HepG2 (cell line): ENCODE data around the gene NRP1. TPM values are rescaled to one million over a fixed set of nuclear protein-coding genes. Genes with fewer than 3 reads are reported as not detected.
A peak's percentile ranks its signal among the peaks of the same experiment; 100 is the strongest.

Experiments
- FOXA1 ChIP-seq, 2 experiments: fragments of 450-650 bp in 1 of 2; sonication (generic) in 1 of 2; formaldehyde crosslinking in 1 of 2; IDR thresholded peaks; 2 replicates each; pipeline versions ENCODE4 v1.4.0 to v1.6.1; 2016 to 2020; ENCODE audit warnings: missing genetic modification reagents in 1 of 2
- FOXJ3 ChIP-seq: sonication (generic); formaldehyde crosslinking; IDR thresholded peaks from 2 replicates; pipeline ENCODE4 v1.4.0; 2020; ENCODE audit warnings: missing genetic modification reagents, mild to moderate bottlenecking, borderline replicate concordance
- GFI1 ChIP-seq: sonication (generic); formaldehyde crosslinking; IDR thresholded peaks from 2 replicates; pipeline ENCODE4 v1.5.0; 2020; ENCODE audit warnings: missing genetic modification reagents, mild to moderate bottlenecking, borderline replicate concordance
- ISL2 ChIP-seq: sonication (generic); formaldehyde crosslinking; IDR thresholded peaks from 2 replicates; pipeline ENCODE4 v1.5.0; 2020; ENCODE audit warnings: missing genetic modification reagents
- RCOR2 ChIP-seq: IDR thresholded peaks from 2 replicates; pipeline ENCODE4 v1.6.1; 2016; ENCODE audit warnings: missing biosample characterization, missing genetic modification reagents
- SIX1 ChIP-seq: sonication (generic); formaldehyde crosslinking; IDR thresholded peaks from 2 replicates; pipeline ENCODE4 v1.4.0; 2020; ENCODE audit warnings: missing genetic modification reagents, borderline replicate concordance
- ZFYVE20 ChIP-seq: sonication (generic); formaldehyde crosslinking; IDR thresholded peaks from 2 replicates; pipeline ENCODE4 v1.8.0; 2023; ENCODE audit warnings: low read depth, mild to moderate bottlenecking, moderate library complexity, missing genetic modification reagents, borderline replicate concordance
- ZNF337 ChIP-seq: sonication (generic); formaldehyde crosslinking; IDR thresholded peaks from 2 replicates; pipeline ENCODE4 v1.5.1; 2020; ENCODE audit warnings: missing genetic modification reagents, low read depth, mild to moderate bottlenecking, borderline replicate concordance
- ZNF790 ChIP-seq: sonication (generic); formaldehyde crosslinking; IDR thresholded peaks from 2 replicates; pipeline ENCODE4 v1.8.0; 2022; ENCODE audit warnings: missing genetic modification reagents, mild to moderate bottlenecking, borderline replicate concordance
- polyA plus RNA-seq, 8 experiments: library from polyadenylated mRNA; depleted of rRNA in 3 of 8; stranded (reverse) in 7 of 8; unstranded in 1 of 8; fragments of >200 nt; fragmentation: Illumina TruSeq in 4 of 8; extraction: Trizol in 4 of 8; gene quantifications; 2 replicates each; pipeline versions ENCODE4 v1.2.1 to v1.2.3, GENCODE V29; 2011 to 2016; ENCODE audit warnings: low read depth in 4 of 8, missing spikeins in 1 of 8, mixed read lengths in 1 of 8; ENCODE audit not compliant: insufficient read depth in 1 of 8
- total RNA-seq, 5 experiments: library from RNA; depleted of rRNA; stranded (reverse); fragments of >200 nt; fragmentation: Illumina TruSeq; extraction: Trizol; gene quantifications; 2 replicates each; pipeline ENCODE4 v1.2.3, GENCODE V29; 2016; ENCODE audit warnings: low read depth in 1 of 5
- TF ChIP-seq, protein P1 (sequence below): IDR thresholded peaks from 2 replicates; pipeline ENCODE4 v1.6.1; 2016
- TF ChIP-seq, protein P2 (sequence below): IDR thresholded peaks from 2 replicates; pipeline ENCODE4 v1.6.1; 2012; ENCODE audit warnings: low read depth, low read length, improper control_type of control experiment
- TF ChIP-seq, protein P3 (sequence below): sonication (generic); formaldehyde crosslinking; conservative IDR thresholded peaks from 2 replicates; pipeline ENCODE4 v1.4.0; 2020; ENCODE audit warnings: mild to moderate bottlenecking, missing genetic modification reagents, moderate library complexity

NRP1 gene
- total and polyA plus RNA-seq, 2 of the 13 experiments (the other 11 are each of a cell fraction or from before 2014, with no cell fraction given) = 5.3 to 5.8 TPM

DNA sequence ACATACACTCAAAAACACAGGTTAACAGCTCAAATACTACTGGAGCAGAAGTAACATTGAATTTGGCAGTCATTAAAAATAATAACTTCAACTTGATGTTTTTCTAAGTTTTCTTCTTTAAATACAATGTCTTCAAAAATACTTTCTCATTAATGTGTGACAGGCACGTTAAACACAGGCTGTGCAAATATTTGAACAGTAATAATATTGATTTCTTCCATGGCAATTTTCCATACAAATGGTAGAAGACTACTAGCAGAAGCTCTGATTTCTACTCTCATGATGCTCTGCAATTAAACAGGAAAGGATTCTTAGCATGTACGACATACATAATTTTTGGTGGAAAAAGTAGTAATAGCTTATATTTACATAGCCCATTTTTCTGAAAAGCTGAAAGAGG, 47.4 kb downstream of the NRP1 start (continued):
- TF ChIP-seq ZFYVE20 (CRISPR knock-in tag) = no peak
- TF ChIP-seq RCOR2 (CRISPR knock-in tag) = peak; percentile 60; the same call in 1 of the 2 replicates
- TF ChIP-seq ZNF337 (CRISPR knock-in tag) = no peak
- TF ChIP-seq FOXA1 (IDR thresholded peaks at IDR 0.05) = no peak
- TF ChIP-seq FOXA1 (CRISPR knock-in tag; IDR thresholded peaks at IDR 0.05) = peak; percentile 39; the same call in 1 of the 2 replicates
- TF ChIP-seq, protein P1, sequence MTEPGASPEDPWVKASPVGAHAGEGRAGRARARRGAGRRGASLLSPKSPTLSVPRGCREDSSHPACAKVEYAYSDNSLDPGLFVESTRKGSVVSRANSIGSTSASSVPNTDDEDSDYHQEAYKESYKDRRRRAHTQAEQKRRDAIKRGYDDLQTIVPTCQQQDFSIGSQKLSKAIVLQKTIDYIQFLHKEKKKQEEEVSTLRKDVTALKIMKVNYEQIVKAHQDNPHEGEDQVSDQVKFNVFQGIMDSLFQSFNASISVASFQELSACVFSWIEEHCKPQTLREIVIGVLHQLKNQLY (CRISPR knock-in tag) = 0 out of 2 replicates have a peak, but pooled peaks have one; percentile 16
- TF ChIP-seq, protein P2, sequence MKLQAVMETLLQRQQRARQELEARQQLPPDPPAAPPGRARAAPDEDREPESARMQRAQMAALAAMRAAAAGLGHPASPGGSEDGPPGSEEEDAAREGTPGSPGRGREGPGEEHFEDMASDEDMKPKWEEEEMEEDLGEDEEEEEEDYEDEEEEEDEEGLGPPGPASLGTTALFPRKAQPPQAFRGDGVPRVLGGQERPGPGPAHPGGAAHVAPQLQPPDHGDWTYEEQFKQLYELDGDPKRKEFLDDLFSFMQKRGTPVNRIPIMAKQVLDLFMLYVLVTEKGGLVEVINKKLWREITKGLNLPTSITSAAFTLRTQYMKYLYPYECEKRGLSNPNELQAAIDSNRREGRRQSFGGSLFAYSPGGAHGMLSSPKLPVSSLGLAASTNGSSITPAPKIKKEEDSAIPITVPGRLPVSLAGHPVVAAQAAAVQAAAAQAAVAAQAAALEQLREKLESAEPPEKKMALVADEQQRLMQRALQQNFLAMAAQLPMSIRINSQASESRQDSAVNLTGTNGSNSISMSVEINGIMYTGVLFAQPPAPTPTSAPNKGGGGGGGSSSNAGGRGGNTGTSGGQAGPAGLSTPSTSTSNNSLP = peak; percentile 64
- TF ChIP-seq, protein P3, sequence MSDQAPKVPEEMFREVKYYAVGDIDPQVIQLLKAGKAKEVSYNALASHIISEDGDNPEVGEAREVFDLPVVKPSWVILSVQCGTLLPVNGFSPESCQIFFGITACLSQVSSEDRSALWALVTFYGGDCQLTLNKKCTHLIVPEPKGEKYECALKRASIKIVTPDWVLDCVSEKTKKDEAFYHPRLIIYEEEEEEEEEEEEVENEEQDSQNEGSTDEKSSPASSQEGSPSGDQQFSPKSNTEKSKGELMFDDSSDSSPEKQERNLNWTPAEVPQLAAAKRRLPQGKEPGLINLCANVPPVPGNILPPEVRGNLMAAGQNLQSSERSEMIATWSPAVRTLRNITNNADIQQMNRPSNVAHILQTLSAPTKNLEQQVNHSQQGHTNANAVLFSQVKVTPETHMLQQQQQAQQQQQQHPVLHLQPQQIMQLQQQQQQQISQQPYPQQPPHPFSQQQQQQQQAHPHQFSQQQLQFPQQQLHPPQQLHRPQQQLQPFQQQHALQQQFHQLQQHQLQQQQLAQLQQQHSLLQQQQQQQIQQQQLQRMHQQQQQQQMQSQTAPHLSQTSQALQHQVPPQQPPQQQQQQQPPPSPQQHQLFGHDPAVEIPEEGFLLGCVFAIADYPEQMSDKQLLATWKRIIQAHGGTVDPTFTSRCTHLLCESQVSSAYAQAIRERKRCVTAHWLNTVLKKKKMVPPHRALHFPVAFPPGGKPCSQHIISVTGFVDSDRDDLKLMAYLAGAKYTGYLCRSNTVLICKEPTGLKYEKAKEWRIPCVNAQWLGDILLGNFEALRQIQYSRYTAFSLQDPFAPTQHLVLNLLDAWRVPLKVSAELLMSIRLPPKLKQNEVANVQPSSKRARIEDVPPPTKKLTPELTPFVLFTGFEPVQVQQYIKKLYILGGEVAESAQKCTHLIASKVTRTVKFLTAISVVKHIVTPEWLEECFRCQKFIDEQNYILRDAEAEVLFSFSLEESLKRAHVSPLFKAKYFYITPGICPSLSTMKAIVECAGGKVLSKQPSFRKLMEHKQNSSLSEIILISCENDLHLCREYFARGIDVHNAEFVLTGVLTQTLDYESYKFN (CRISPR knock-in tag) = peak; percentile 56; the same call in 1 of the 2 replicates
- TF ChIP-seq FOXJ3 = peak; percentile 52; the same call in 1 of the 2 replicates
- TF ChIP-seq GFI1 (CRISPR knock-in tag) = peak; percentile 94
- TF ChIP-seq ISL2 (CRISPR knock-in tag) = peak; percentile 32; the same call in 1 of the 2 replicates
- TF ChIP-seq SIX1 (CRISPR knock-in tag) = 0 out of 2 replicates have a peak, but pooled peaks have one; percentile 24
- TF ChIP-seq ZNF790 (CRISPR knock-in tag) = no peak
